SIG-M5 (cell line): ENCODE results near the gene TBC1D22B.
"Not testable (repeated sequence)": the region's sequence is repeated elsewhere in the genome, so short reads cannot be mapped to it uniquely, and the experiment has no call there.

Experiments used
- DNase-seq: peaks from one replicate; lab custom pipeline; 2025; lab: John Stamatoyannopoulos, UW

TBC1D22B gene

GRCh38 chr6:37321516-37322415 is 64.2 kb downstream of the TBC1D22B start:
- DNase-seq: no peak

- DNase-seq: no peak
These were observed 66.0 kb downstream of the TBC1D22B start for GRCh38 chr6:37323580-37323979.

- no peak for DNase-seq
These were observed 66.8 kb downstream of the TBC1D22B start for GRCh38 chr6:37324131-37325033.

- DNase-seq: not testable (repeated sequence)
These were observed 72.8 kb downstream of the TBC1D22B start for GRCh38 chr6:37330345-37330744.

GRCh38 chr6:37331047-37331446 is 73.5 kb downstream of the TBC1D22B start:
- no peak for DNase-seq

- no peak for DNase-seq
These were observed 75.3 kb downstream of the TBC1D22B start for GRCh38 chr6:37332894-37333293.

GRCh38 chr6:37334047-37334446 is 76.5 kb downstream of the TBC1D22B start:
- no peak for DNase-seq

- not testable (repeated sequence) for DNase-seq
These were observed 80.7 kb downstream of the TBC1D22B start for GRCh38 chr6:37338317-37338716.

- DNase-seq: no peak
These were observed 81.2 kb downstream of the TBC1D22B start for GRCh38 chr6:37338745-37339255.

- no peak for DNase-seq
These were observed 82.4 kb downstream of the TBC1D22B start for GRCh38 chr6:37339741-37340638.

GRCh38 chr6:37340639-37340943 is 83.0 kb downstream of the TBC1D22B start:
- no peak for DNase-seq

- no peak for DNase-seq
These were observed 85.7 kb downstream of the TBC1D22B start for GRCh38 chr6:37343248-37343647.

- no peak for DNase-seq
These were observed 86.7 kb downstream of the TBC1D22B start for GRCh38 chr6:37344308-37344707.

- DNase-seq: not testable (repeated sequence)
These were observed 88.2 kb downstream of the TBC1D22B start for GRCh38 chr6:37345804-37346203.

- no peak for DNase-seq
These were observed 89.6 kb downstream of the TBC1D22B start for GRCh38 chr6:37347177-37347576.

GRCh38 chr6:37347670-37348111 is 90.1 kb downstream of the TBC1D22B start:
- DNase-seq: no peak

- DNase-seq: no peak
These were observed 93.5 kb downstream of the TBC1D22B start for GRCh38 chr6:37351027-37351426.

- no peak for DNase-seq
These were observed 94.8 kb downstream of the TBC1D22B start for GRCh38 chr6:37352384-37352783.

GRCh38 chr6:37353761-37354525 is 96.4 kb downstream of the TBC1D22B start, which contains the start of gene RNF8:
Gene RNF8, plus strand, starts transcription at chr6:37353983. Its CDS starts 182 bp downstream, at chr6:37354165.
- peak; percentile 14 for DNase-seq

GRCh38 chr6:37354526-37355384 is 97.2 kb downstream of the TBC1D22B start:
- DNase-seq: no peak
